WI38 (cell line): ENCODE results near the gene RSPH9.

ENCODE experiments used
- H3K4me3 ChIP-seq: 2 replicates; pipeline ENCODE4 v1.5.1; 2011; ENCODE audit warnings: low read depth, mild to moderate bottlenecking, control low read depth, low read length
- CTCF ChIP-seq: IDR thresholded peaks from 2 replicates; pipeline ENCODE4 v1.5.1; 2012; ENCODE audit warnings: low read depth, mild to moderate bottlenecking, control low read depth, low read length

Gene RSPH9

GRCh38 chr6:43644940-43645612, at the start of gene RSPH9:
RSPH9 (plus strand) TSS chr6:43645036; CDS start chr6:43645099, 63 bp downstream.
- H3K4me3 ChIP-seq: peak within 1 kb of the TSS; percentile 29
- no peak for TF ChIP-seq CTCF

GRCh38 chr6:43600595-43600994, 44.2 kb upstream of the RSPH9 start:
- no peak for TF ChIP-seq CTCF
- H3K4me3 ChIP-seq: no peak overlapping the region

GRCh38 chr6:43604174-43604573, 40.7 kb upstream of the RSPH9 start:
- no peak overlapping the region for H3K4me3 ChIP-seq
- no peak for TF ChIP-seq CTCF

- no peak for TF ChIP-seq CTCF
- H3K4me3 ChIP-seq: no peak overlapping the region
These were observed 38.8 kb upstream of the RSPH9 start for GRCh38 chr6:43606019-43606418.

- TF ChIP-seq CTCF: peak; percentile 78
- H3K4me3 ChIP-seq: no peak overlapping the region
These were observed 36.5 kb upstream of the RSPH9 start for GRCh38 chr6:43608310-43608763.

GRCh38 chr6:43608807-43609206, 36.0 kb upstream of the RSPH9 start:
- H3K4me3 ChIP-seq: no peak overlapping the region
- TF ChIP-seq CTCF: no peak

- H3K4me3 ChIP-seq: no peak overlapping the region
- no peak for TF ChIP-seq CTCF
These were observed 35.4 kb upstream of the RSPH9 start for GRCh38 chr6:43609402-43609801.
